CD14-positive monocyte (primary cell): ENCODE data around the gene PDE1C. TPM values are rescaled to one million over a fixed set of nuclear protein-coding genes. Genes with fewer than 3 reads are reported as not detected.

Experiments used
- DNase-seq, 3 donors: peaks; one replicate each; pipeline ENCODE4 v3.0.0-alpha.2; 2011 to 2022
- H2AFZ ChIP-seq: 2 replicates; pipeline ENCODE4 v1.6.0; 2012; ENCODE audit warnings: mild to moderate bottlenecking, low read depth, low read length, inconsistent platforms; ENCODE audit not compliant: insufficient read depth, poor library complexity, severe bottlenecking
- H3K27ac ChIP-seq, 2 donors: 1 replicate in 1 of 2; 2 replicates in 1 of 2; pipeline ENCODE4 v1.5.1; 2012 to 2013; ENCODE audit warnings: low read length in 2 of 2, control low read depth in 1 of 2, inconsistent platforms in 1 of 2, low read depth in 1 of 2, mild to moderate bottlenecking in 1 of 2
- H3K27me3 ChIP-seq, 2 donors: one replicate each; pipeline versions ENCODE4 v1.6.0 to v1.6.1; 2011 to 2013; ENCODE audit warnings: low read length in 2 of 2; ENCODE audit not compliant: control insufficient read depth in 2 of 2, insufficient read depth in 2 of 2
- H3K36me3 ChIP-seq, 2 donors: replicated peaks in 1 of 2; 1 replicate in 1 of 2; 2 replicates in 1 of 2; pipeline versions ENCODE4 v1.5.1 to v1.6.1; 2012 to 2013; ENCODE audit warnings: low read length in 2 of 2, control low read depth in 1 of 2, inconsistent platforms in 1 of 2, mild to moderate bottlenecking in 1 of 2; ENCODE audit not compliant: insufficient read depth in 2 of 2, control insufficient read depth in 1 of 2
- H3K4me1 ChIP-seq, 2 donors: 1 replicate in 1 of 2; 2 replicates in 1 of 2; pipeline versions ENCODE4 v1.5.1 to v1.6.1; 2012 to 2013; ENCODE audit warnings: low read length in 2 of 2, control low read depth in 1 of 2, inconsistent platforms in 1 of 2, mild to moderate bottlenecking in 1 of 2, moderate library complexity in 1 of 2; ENCODE audit not compliant: insufficient read depth in 2 of 2, control insufficient read depth in 1 of 2
- H3K4me2 ChIP-seq: replicated peaks from 2 replicates; pipeline ENCODE3; 2012; ENCODE audit warnings: low read length, moderate library complexity, mild to moderate bottlenecking; ENCODE audit not compliant: poor library complexity, severe bottlenecking; ENCODE audit errors: extremely low read depth
- H3K4me3 ChIP-seq, 3 experiments: fragments of 200-600 bp in 1 of 3; sonication (generic) in 1 of 3; replicated peaks in 1 of 3; 1 replicate in 2 of 3; 2 replicates in 1 of 3; pipeline ENCODE4 v1.5.1; 2011 to 2013; ENCODE audit warnings: low read length in 3 of 3, mild to moderate bottlenecking in 3 of 3, control low read depth in 2 of 3, low read depth in 2 of 3, inconsistent platforms in 1 of 3, moderate library complexity in 1 of 3
- H3K79me2 ChIP-seq: 2 replicates; pipeline ENCODE4 v1.6.0; 2012; ENCODE audit warnings: mild to moderate bottlenecking, control low read depth, inconsistent platforms, low read length, moderate library complexity; ENCODE audit not compliant: insufficient read depth
- H3K9ac ChIP-seq: 2 replicates; pipeline ENCODE4 v1.6.0; 2017; ENCODE audit warnings: low read length, mild to moderate bottlenecking; ENCODE audit not compliant: insufficient read depth, poor library complexity, severe bottlenecking
- H3K9me3 ChIP-seq, 2 donors: replicated peaks in 1 of 2; 1 replicate in 1 of 2; 2 replicates in 1 of 2; pipeline versions ENCODE4 v1.5.1 to v1.6.1; 2012 to 2013; ENCODE audit warnings: low read length in 2 of 2, control low read depth in 1 of 2; ENCODE audit not compliant: control insufficient read depth in 1 of 2, insufficient read depth in 1 of 2
- H4K20me1 ChIP-seq: 2 replicates; pipeline ENCODE4 v1.6.0; 2012; ENCODE audit warnings: mild to moderate bottlenecking, low read length, control low read depth, moderate library complexity; ENCODE audit not compliant: insufficient read depth
- H3K27ac Mint-ChIP-seq, 7 donors: one replicate each; pipeline ENCODE4 v1.8.0; 2020; ENCODE audit warnings: mild to moderate bottlenecking in 7 of 7, mixed read lengths in 7 of 7, moderate library complexity in 6 of 7, inconsistent platforms in 2 of 7
- H3K27me3 Mint-ChIP-seq, 3 donors: one replicate each; pipeline ENCODE4 v1.8.0; 2021 to 2022; ENCODE audit warnings: low read depth in 3 of 3, mild to moderate bottlenecking in 3 of 3, mixed read lengths in 3 of 3, moderate library complexity in 3 of 3, inconsistent platforms in 1 of 3
- H3K36me3 Mint-ChIP-seq, 2 donors: one replicate each; pipeline ENCODE4 v1.8.0; 2020; ENCODE audit warnings: mixed read lengths in 2 of 2, inconsistent platforms in 1 of 2, mild to moderate bottlenecking in 1 of 2
- H3K4me1 Mint-ChIP-seq: one replicate; pipeline ENCODE4 v1.8.0; 2020; ENCODE audit warnings: mild to moderate bottlenecking, mixed read lengths
- H3K4me3 Mint-ChIP-seq, 2 donors: one replicate each; pipeline ENCODE4 v1.8.0; 2020; ENCODE audit warnings: mild to moderate bottlenecking in 2 of 2, mixed read lengths in 2 of 2, moderate library complexity in 1 of 2
- H3K9me3 Mint-ChIP-seq, 7 donors: one replicate each; pipeline ENCODE4 v1.8.0; 2020 to 2022; ENCODE audit warnings: mixed read lengths in 7 of 7, mild to moderate bottlenecking in 6 of 7, moderate library complexity in 6 of 7, inconsistent platforms in 2 of 7
- WGBS: methylation state at CpG from one replicate; pipeline ENCODE4 v1.1.5; 2013; ENCODE audit warnings: missing lambda C conversion rate; ENCODE audit not compliant: insufficient coverage; 5-methylcytosine and 5-hydroxymethylcytosine counted together
- intact Hi-C, 2 donors: fragments of 100-400 bp; cut with micrococcal nuclease; formaldehyde crosslinking; loops; one replicate each; pipeline versions ENCODE4 v1.15.0 to v1.15.1; 2023
- polyA plus RNA-seq, 3 donors: library from polyadenylated mRNA; depleted of rRNA in 1 of 3; unstranded in 2 of 3; stranded (reverse) in 1 of 3; fragments of 300-500 nt in 2 of 3; fragments of >200 nt in 1 of 3; fragmentation: Illumina TruSeq in 2 of 3; gene quantifications; 1 replicate in 2 of 3; 2 replicates in 1 of 3; pipeline ENCODE4 v1.2.3, GENCODE V29; 2012 to 2021
- TF ChIP-seq, protein P1 (sequence below): fragments of 200-600 bp; IDR thresholded peaks from one replicate; pipeline ENCODE4 v1.8.0; 2022; ENCODE audit warnings: antibody characterized with exemption, mild to moderate bottlenecking

The PDE1C gene
- polyA plus RNA-seq, 3 donors: not detected

DNA sequence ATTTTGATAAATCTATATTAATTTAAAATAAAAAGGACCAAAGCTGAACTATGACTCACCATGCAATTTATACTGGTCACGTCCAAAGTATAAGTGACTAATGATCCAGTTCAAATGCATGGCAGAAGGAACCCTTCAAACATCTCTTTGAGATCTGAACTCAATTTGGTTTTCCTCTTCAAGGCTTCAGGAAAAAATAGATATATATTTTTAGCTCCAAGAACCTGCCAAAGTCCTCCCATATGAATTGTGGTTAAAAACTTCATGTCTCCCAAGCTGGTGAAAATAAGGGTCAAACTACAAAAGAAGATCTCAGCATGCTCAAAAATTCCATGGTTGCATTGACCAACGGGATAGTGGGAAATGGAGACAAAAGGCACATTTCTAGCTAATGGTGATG lies 34.6 kb upstream of the PDE1C start:
- Mint-ChIP-seq H3K4me3 (no peak overlapping the region), H3K36me3 (no peaks in the 10 kb centered on the region), H3K27ac (no peak overlapping the region), H3K9me3 (peaks cover 0 to 15% (median 6%) of the 10 kb centered on the region in 7 donors), H3K4me1 (no peaks in the 10 kb centered on the region), H3K27me3 (no peaks in the 10 kb centered on the region)
- H3K4me3 ChIP-seq: no peak overlapping the region
- intact Hi-C loops: no loop called here
- whole genome bisulfite sequencing: no CpG with 5 or more reads among the region's 2 CpGs
- no peak overlapping the region for H3K9ac ChIP-seq
- TF ChIP-seq, protein P1, sequence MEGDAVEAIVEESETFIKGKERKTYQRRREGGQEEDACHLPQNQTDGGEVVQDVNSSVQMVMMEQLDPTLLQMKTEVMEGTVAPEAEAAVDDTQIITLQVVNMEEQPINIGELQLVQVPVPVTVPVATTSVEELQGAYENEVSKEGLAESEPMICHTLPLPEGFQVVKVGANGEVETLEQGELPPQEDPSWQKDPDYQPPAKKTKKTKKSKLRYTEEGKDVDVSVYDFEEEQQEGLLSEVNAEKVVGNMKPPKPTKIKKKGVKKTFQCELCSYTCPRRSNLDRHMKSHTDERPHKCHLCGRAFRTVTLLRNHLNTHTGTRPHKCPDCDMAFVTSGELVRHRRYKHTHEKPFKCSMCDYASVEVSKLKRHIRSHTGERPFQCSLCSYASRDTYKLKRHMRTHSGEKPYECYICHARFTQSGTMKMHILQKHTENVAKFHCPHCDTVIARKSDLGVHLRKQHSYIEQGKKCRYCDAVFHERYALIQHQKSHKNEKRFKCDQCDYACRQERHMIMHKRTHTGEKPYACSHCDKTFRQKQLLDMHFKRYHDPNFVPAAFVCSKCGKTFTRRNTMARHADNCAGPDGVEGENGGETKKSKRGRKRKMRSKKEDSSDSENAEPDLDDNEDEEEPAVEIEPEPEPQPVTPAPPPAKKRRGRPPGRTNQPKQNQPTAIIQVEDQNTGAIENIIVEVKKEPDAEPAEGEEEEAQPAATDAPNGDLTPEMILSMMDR: no peak
- H3K9me3 ChIP-seq: peaks cover 0 to 21% of the 10 kb centered on the region in 2 donors
- no peak overlapping the region for H2AFZ ChIP-seq
- H3K4me1 ChIP-seq: no peaks in the 10 kb centered on the region
- H4K20me1 ChIP-seq: no peaks in the 10 kb centered on the region
- H3K4me2 ChIP-seq: no peak overlapping the region
- DNase-seq: no peak
- no peaks in the 10 kb centered on the region for H3K79me2 ChIP-seq
- H3K27me3 ChIP-seq: no peaks in the 10 kb centered on the region
- H3K36me3 ChIP-seq: no peaks in the 10 kb centered on the region
- no peak overlapping the region for H3K27ac ChIP-seq

DNA sequence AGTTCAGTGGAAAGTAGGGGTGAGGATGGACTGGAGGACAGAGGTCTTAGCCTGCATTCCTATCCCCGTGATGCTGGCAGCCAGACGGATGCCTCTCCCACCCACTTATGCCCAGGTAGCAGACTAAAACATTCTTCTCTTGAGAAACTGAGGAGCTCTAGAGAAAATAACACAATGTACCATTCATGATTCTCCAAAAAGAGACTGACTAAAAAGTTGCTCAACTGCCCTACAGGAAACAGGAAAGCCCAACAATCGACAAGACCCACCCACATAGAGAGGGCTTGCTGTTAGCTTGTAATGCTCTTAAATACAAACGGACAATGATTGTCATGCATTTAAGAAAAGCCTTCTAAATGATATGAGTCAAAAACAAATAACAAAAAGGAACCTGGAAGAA lies 33.2 kb upstream of the PDE1C start:
- no peak overlapping the region for H3K27ac Mint-ChIP-seq
- no peaks in the 10 kb centered on the region for H4K20me1 ChIP-seq
- H3K4me1 Mint-ChIP-seq: no peaks in the 10 kb centered on the region
- H3K27me3 ChIP-seq: no peaks in the 10 kb centered on the region
- peaks cover 0 to 17% of the 10 kb centered on the region in 2 donors for H3K9me3 ChIP-seq
- H3K4me1 ChIP-seq: no peaks in the 10 kb centered on the region
- H3K9me3 Mint-ChIP-seq: peaks cover 0 to 16% (median 6%) of the 10 kb centered on the region in 7 donors
- no peaks in the 10 kb centered on the region for H3K36me3 Mint-ChIP-seq
- no peak for DNase-seq
- H3K79me2 ChIP-seq: no peaks in the 10 kb centered on the region
- intact Hi-C loops: no loop called here
- no peak overlapping the region for H2AFZ ChIP-seq
- WGBS: no CpG with 5 or more reads among the region's 4 CpGs
- H3K4me2 ChIP-seq: no peak overlapping the region
- H3K4me3 Mint-ChIP-seq: no peak overlapping the region
- H3K9ac ChIP-seq: no peak overlapping the region
- no peak overlapping the region for H3K27ac ChIP-seq
- no peak overlapping the region for H3K4me3 ChIP-seq
- no peaks in the 10 kb centered on the region for H3K36me3 ChIP-seq
- no peaks in the 10 kb centered on the region for H3K27me3 Mint-ChIP-seq
- TF ChIP-seq, protein P1: no peak
